HG03469 (cell line): ENCODE results near the gene KPNA4.
"Not testable (repeated sequence)": the region's sequence is repeated elsewhere in the genome, so short reads cannot be mapped to it uniquely, and the experiment has no call there.

ENCODE experiments used
- ATAC-seq: cut with Tn5 transposase; IDR thresholded peaks from one replicate; pipeline ENCODE4 v1.9.1; 2021; ENCODE audit warnings: mild to moderate bottlenecking, moderate library complexity, moderate number of reproducible peaks; ENCODE audit not compliant: unreplicated experiment

The KPNA4 gene

GRCh38 chr3:160455846-160456245 lies 109.5 kb downstream of the KPNA4 start:
- ATAC-seq, result no peak

- ATAC-seq, result no peak
These were observed 110.4 kb downstream of the KPNA4 start for GRCh38 chr3:160454995-160455394.

GRCh38 chr3:160452251-160452650 lies 113.1 kb downstream of the KPNA4 start:
- ATAC-seq, result not testable (repeated sequence)

GRCh38 chr3:160451602-160452001 lies 113.8 kb downstream of the KPNA4 start:
- ATAC-seq, result no peak

GRCh38 chr3:160450846-160451245 lies 114.5 kb downstream of the KPNA4 start:
- no peak for ATAC-seq

- peak; percentile 89 for ATAC-seq
These were observed 115.5 kb downstream of the KPNA4 start, which contains the start of gene TRIM59 for GRCh38 chr3:160449636-160450598. TRIM59 (minus strand) TSS chr3:160449786; CDS start chr3:160439183, 10,603 bp downstream.

GRCh38 chr3:160448845-160449635 lies 116.3 kb downstream of the KPNA4 start:
- ATAC-seq, result peak; percentile 25

GRCh38 chr3:160447544-160447943 lies 117.8 kb downstream of the KPNA4 start:
- no peak for ATAC-seq

GRCh38 chr3:160446522-160447056 lies 118.8 kb downstream of the KPNA4 start:
- ATAC-seq, result no peak

GRCh38 chr3:160445854-160446253 lies 119.5 kb downstream of the KPNA4 start:
- ATAC-seq, result no peak
